ENCODE results near the gene RFC1.
A peak's percentile ranks its signal among the peaks of the same experiment; 100 is the strongest.
"Not testable (repeated sequence)": the region's sequence is repeated elsewhere in the genome, so short reads cannot be mapped to it uniquely, and the experiment has no call there.

RFC1 gene

DNA sequence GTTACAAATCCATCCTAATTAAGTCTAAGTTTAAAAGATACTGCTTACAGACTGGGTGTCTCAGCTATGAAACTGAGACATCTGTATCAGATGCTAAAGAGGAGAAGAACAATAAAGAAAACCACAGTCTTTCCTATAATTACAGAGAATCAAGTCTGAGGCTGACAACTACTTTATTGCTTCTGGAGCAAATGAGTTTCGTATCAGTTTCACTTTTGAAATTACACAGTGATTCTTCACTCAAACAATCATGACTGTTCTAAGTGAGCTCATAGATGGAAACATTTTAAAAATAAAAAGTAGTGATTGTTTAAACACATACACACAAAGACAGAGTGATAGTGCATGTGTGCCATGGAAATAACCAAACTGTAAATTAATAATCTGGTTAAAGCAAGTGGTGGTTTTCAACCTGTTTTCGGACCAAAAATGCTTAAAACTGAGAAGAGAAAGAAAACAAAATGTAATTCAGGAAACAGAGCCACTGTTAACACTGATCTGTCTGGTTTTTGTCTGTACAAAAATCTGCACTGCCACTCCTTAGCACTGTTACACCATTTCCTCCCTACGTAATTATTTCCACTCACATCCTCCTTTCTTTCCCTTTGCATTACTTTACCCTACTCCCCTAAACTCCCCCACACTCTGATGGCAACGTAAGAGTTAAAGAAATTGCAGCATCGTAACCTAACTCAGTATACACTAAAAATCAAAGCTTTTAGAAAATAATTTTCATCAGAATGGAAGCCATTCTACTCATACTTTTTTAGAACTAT is 12.5 kb downstream of the RFC1 start:
- DNase-seq: peak; percentile 43

DNA sequence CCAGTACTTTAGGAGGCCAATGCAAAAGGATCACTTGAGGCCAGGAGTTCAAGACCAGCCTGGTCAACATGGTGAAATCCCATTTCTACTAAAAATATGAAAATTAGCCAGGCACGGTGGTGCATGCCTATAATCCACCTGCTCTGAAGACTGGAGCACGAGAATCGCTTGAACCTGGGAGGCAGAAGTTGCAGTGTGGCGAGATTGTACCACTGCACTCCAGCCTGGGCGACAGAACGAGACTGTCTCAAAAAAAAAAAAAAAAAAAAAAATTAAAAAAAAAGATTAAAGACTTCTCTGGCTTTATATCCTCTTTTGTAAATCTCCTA is 13.0 kb downstream of the RFC1 start:
- not testable (repeated sequence) for DNase-seq

DNA sequence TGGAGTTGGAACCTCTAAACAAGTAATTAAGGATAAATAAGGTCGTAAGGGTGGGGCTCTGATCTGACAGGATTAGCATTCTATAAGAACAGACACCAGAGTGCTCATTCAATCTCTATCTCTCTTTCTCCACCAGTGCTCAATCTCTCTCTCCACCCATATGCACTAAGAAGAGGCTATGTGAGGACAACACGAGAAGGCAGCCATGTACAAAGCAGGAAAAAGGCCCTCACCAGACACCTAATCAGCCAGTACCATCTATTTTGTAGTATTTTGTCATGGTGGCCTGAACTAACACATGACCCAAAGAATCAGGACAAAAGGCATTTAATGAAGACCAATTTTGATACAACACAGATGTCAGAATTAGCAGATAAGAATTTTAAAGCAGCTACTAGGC is 16.8 kb downstream of the RFC1 start:
- DNase-seq: no peak

DNA sequence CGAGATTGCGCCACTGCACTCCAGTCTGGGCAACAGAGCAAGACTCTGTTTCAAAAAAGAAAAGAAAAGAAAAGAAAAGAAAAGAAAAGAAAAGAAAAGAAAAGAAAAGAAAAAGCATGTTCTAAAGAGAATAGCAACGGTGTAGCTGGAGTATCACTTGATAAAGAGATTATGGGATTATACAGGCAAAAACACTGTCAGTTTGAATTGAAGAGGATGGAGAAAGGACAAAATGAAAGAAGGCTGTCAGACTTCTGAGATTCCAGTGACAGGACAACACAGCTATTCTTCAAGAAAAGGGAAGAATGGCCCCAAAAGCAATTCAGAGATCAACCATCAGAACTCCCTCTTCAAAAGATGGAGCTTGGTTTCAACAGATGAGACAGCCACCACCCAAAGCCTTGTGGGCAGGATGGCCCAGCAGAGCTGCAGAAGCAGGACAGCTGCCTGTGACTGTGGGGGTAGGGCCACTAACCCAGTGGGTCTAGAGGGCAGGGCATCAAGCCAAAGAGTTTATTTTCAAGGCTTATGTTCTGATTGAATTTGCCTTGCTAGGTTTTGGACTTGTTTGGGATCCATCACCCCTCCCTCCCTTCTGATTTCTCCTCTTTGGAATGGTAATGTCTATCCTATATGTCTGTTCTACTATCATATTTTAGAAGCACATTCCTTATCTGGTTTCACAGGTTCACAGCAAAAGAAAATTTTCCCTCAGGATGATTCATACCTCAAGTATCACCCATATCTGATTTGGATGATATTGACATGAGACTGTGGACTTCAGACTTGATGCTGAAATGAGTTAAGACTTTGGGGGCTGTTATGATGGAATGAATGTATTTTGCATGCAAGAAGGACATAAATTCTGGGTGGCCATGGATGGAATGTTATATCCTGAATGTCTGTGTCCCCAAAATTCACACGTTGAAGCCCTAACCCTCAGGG is 17.5 kb downstream of the RFC1 start:
- peak; percentile 54 for DNase-seq

DNA sequence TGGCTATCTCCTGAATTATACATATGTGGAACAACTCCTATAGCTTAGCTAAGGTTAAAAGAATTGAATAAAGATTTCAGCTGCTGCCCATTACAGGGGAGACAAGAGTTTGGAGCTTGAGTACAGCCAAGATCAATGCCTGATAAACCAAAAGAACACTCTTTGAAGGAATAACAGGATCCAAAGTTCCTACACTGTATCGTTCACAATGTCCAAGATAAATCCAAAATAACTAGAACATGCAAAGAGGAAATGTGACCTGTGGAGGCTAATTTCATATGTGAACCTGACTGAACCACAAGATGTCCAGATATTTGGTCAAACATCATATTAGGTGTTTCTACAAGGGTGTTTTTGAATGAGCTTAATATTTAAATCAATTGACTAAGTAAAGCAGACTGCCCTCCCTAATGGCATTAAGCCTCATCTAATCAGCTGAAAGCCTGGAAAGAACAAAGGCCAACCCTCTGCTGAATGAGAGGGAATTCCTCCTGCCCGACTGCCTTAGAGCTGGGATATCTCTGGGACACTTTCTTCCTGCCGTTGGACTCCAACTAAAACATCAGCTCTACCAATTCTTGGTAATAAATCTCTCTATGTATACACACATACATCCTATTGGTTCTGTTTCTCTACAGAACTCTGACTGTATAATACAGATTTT is 19.2 kb downstream of the RFC1 start:
- no peak for DNase-seq

DNA sequence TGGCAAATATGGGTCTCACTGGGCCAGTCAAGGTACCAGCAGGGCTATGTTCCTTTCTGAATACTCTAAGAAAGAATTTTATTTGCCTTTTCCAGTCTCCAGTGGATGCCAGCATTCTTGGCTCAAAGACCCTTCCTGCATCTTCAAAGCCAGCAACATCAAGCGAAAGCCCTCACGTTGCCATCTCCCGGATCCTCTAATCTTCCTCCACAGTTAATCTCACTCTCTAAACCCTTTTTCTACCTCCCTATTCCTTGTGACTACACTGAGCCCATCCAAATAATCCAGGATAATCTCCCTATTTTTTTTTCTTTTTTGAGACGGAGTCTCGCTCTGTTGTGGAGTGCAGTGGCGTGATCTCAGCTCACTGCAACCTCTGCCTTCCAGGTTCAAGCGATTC is 23.4 kb downstream of the RFC1 start:
- no peak for DNase-seq

DNA sequence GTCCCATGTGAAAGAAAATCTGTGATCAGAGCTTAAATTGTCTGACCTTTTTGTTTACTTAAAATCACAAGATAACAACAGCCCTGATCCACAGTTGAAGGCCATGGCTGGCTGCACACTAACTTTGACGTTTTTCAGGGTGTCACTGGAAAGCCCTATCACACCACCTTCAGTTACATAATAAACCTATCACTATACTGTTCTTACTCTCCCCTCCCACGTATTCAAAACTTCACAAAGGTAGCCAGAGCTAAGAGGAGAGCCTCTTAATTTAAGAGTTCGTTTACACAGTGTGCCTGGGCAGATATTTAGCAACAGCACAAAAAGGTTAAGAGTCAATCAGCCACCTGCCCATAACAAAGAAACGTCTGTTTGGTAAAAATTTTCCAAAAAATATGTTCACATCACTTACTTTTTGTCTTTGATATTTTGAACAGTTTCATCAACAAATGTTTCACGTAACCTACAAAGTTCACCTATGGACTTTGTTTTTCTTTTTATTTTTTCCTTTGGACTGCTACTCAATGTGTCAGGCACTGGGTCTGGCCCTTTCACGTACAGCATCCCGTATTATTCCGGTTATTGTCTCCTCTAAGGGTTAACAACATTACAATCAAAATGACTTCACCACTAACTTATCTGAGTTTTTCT is 25.0 kb downstream of the RFC1 start:
- DNase-seq: no peak

DNA sequence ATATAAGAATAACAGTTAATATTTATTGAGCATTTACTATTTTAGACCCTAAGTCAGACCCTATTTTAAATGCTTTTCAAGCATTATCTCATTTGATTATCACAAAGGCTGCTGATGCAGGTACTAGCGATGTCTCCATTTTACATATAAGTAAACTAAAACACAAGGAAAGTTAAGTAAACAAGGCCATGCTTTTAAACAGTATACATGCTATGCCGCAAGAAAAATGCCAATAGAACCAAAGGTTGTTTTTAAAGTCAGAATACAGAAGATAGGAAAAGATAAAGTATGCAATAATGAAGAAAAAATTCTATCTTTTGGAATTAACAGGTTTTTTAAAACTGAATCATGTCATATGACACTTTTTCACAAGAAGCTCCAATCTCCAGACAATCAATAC is 26.2 kb downstream of the RFC1 start:
- no peak for DNase-seq

DNA sequence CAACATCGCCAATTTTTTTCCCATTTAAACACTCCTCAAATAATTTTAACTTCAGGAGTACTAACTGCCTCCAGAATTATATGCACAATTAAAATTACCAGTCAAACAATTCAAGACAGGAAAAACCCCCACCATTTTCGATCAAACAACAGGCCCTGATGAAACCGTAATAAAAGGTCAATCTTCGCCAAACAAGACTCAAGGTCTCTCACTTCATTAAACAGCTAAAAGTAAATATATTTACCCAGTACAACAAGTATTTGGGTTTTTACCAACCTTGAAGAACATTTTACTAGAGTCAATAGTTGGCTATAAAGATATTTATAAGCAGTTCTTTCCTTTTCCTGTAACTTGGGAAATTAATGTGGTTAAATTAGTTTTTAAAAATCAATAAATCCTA is 28.3 kb downstream of the RFC1 start:
- DNase-seq: no peak

DNA sequence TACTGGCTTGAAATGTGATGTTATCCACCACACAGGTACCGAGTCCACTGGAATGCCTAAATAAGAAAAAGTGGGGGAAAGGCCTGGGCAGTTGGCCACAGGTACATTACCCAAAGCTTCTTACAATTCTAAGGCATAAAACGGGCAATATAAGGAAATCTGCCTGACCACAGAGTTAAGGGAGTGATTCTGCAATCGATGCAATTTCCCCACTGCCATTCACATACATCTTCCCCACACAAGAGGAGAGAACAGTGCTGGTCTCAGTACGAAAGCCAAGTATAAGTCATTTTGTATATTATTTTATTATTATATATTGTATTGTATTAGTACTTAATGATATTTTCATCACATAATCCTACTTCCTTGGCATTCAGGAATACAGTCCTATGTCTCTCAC is 30.6 kb downstream of the RFC1 start:
- no peak for DNase-seq

DNA sequence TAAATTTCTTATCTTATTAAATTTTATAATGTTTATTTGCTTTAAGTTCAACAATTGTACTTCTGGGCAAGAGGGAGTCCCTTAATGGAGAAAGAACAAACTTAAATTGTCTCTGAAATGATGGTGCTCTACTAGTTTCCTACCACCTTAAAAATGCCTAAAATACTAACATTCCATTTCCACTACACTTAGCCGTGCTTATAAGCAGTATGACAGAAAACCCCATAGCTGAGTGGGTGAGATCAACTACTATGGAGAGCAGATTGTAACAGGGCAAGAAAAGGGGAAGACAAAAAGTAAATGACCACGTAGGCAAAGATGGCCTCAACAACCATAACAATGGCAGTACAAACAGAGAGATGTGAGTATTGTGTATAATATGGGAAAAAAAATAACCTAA is 35.0 kb downstream of the RFC1 start:
- DNase-seq: no peak

DNA sequence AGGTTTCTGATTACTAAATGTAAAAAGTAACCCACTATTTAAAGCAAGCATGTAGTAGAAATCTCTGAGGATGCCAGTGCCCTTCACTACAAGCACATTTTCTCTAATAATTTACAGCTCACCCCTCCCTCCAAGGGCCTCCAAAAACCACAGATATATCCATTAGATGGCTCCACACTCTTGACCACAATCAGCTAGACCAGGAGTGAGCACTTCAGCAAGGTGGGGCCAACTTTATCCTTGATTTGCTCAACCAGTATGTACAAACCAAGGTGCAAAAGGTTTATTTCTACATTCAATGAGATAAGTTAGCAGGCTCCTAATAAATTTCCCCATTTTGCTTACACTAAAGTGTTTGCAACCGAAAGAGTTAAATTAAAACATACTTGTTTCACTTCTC is 35.8 kb downstream of the RFC1 start:
- no peak for DNase-seq

DNA sequence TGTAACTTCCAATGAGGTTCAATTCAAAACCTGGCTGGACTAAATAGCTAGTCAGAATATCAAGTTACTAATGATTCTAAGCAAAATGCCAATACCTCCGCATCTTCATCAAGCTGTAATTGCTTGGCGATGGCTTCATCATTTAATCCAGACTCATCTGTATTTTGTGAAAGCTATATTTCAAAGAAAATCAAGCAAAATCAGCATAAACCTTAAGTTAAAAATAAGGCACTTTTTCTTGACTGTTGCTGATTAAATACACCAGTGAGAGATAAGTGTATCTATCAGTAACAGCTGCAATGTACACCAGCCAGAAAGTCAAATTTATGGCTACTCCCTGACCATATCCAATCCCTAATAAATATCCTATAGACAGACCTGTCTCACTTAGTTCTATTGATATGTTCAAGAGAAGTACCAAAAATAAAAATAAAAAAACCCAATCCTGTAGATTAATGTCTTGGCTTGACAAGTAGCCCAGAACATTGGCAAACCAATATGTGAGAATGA is 39.6 kb downstream of the RFC1 start:
- no peak for DNase-seq

DNA sequence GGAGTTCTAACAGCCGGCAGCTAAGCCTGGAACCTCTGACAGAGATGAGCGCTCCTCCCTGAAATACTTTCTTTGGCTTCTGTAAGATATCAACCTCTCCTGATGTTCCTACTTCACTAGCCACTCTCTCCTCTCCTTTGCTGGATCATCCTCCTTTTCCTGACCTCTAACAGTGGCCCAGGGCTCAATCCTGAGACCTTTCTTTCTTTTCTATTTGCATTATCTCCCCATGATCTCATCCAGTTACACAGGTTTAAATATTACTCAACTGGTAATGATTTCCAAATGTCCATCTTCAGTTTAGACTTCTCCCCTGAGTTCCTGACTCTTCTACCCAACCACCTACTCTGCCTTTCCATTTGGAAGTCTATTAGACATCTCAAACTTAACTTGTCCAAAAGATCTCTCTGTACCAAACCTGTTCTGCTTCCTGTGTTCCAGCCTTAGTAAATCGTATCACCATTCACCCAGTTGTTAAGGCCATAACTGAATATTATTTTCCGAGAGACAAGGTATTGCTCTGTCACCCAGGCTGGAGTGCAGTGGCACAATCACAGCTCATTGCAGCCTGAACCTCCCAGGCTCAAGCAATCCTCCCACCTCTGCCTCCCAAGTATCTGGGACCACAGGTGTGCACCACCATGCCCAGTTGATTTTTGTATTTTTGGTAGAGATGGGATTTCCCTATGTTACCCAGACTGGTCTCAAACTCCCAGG is 41.1 kb downstream of the RFC1 start:
- no peak for DNase-seq

DNA sequence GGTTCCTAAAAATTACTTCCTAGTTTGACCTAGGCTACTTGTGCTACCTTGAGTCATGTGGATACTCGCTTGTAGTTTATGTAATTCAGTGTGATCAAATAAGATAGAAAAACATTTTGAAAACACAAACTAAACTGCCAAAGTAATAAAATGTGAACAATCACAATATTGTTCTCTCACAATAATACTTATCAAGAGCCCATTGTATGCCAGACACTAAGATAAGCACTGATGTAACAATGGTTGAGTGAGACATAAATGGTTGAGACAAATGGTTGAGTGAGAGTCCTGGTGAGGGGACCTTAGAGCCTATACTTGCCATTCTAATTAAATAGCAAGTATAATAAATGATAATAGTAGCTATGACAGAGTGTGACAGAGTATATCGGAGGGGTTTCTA is 41.7 kb downstream of the RFC1 start:
- no peak for DNase-seq

DNA sequence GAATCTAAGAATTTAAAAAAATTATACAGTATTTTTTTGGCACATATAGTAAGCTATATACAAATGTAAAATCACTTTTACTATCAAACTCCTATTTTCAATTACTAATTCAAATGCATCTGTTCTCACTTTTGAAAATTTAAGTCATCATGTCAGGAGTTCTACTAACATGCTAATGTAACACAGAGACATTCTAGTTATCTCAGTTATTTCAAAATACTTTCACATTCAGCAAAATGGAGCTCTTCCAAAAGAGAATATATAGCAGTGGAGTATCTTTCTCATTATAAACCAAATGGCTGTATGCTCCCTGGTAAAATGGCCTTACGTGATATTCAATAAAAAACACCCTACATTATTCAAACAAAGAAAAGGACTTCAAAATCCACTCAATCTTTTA is 42.3 kb downstream of the RFC1 start:
- DNase-seq: no peak

DNA sequence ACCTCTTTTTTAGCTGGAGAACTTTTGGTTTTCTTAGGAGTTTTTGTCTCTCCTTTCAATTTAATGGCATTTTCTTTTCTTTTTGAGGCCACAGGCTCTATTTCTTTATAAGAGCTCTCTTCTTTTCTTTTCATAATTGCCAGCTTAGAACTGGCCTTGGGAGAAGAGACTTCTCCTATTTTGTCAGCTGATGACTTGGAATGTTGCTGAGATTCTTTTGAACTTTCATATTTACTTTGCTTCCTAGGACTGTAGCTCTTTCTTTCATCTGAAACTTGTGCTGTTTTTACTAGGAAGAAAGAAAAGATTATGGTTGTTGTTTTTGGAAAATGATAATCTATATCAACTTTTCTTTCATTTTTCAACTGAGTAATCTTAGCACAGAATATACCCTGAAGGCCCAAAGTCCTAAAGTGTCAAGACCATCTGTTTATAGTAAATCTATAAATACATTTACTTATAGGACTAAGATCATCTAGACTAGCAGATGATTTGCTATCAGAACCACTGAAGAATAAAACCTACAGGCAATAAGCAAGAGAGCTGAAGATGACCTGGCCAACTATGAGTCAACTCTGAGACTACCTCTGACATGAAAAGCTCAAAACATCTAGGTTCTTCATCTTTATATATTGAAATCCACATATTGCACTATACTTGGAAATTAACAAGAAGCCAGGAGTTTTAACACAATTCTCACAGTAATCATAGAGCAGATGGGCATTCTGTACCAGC is 45.6 kb downstream of the RFC1 start:
- peak; percentile 8 for DNase-seq

DNA sequence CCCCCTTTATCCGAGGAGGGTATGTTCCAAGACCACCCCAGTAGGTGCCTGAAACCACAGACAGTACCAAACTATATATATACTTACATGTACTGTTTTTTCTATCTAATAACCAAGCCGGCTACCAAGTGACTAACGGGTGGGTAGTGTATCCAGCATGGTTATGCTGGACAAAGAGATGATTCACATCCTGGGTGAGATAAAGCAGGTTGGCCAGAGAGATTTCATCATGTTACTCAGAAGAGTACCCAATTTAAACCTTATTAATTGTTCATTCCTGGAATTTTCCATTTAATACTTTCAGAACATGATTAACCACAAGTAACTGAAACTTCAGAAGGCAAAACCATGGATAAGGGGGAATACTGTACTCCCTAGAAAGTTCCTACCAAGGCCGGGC is 46.5 kb downstream of the RFC1 start:
- DNase-seq: peak; percentile 91

DNA sequence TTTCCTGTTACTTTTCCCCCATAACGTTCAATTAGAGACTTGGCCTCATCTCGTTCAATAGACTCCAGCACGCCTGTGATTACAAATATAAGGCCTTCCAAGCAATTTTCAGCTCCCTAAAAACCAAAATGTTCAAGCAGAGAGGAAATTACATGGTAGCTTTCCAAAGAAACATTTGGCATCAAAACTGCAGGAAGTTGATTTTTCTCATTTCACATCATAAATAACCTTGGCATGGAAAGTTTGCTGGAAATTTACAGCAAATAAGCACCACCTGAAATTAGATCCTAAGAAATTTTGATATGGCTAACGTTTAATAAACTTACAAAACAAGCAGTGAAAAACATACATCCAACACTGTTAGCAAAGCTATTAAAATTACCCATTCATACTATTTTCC is 53.3 kb downstream of the RFC1 start:
- no peak for DNase-seq

DNA sequence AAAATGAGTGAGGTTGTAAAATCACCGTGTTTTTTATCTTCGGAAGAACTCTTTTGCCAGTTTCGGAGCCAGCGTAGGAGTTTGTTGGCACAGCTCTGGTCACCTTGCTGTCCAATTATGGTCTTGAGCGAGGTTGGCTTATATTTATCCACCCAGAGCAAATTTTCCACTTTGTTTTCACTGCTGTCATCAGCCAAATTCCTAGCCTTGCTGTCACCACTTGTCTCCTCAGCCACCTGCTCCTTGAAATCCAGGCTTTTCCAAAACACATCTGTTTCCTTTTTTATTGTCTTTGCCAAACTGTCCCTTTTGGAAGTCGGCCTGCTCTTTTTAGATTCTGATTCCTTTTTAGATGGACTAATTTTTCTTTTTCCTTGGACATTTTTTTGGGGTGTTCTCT is 57.6 kb downstream of the RFC1 start:
- no peak for DNase-seq

DNA sequence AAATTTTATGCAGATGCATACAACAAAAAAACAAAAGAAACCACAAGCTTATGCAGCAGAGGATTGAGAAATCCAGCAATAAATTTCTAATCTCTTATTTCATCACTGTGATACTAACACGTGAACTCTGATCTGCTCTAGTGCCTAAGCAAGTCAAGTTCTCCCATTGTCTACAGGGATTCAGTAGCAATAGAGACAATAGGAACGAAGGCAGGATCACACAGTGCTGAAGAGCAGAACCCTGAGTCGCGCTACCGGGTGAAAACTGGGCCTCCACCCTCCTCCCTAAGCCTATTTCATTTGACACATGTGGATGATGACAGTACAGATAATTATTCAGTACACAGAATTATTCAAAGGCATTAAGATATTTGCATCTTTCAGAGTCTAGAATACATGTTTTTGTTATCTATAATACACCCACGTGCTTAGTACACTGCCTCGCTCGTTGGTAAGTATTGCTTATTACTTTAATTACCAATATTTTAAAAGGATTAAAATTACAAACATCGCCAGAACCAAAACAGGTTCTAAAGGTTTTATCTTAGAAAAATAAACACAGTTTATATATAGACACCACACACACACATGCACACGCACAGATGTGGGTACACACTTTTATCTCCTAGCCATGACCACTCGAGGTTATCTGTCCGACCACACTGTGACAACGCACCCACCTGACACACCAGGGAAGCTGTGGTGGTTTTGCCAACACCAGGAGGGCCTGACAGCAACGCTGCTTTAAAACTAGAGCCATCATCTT is 60.1 kb downstream of the RFC1 start:
- DNase-seq: no peak
